Measurements from ENCODE around the gene ERCC1. TPM values are rescaled to one million over a fixed set of nuclear protein-coding genes. Genes with fewer than 3 reads are reported as not detected.

The ERCC1 gene
- total RNA-seq, 1 donor, result 73.0 TPM

GRCh38 chr19:45469945-45470761 lies 46.4 kb upstream of the ERCC1 start:
- H3K4me3 ChIP-seq (ENCODE audit: low read depth, low read length), result peak overlapping the region; percentile 97
- DNase-seq (ENCODE audit: low read depth), result peak; percentile 32
- no peak for TF ChIP-seq CTCF (IDR thresholded peaks at IDR 0.05; ENCODE audit: insufficient read depth, low read depth, low read length)

GRCh38 chr19:45469132-45469944 lies 45.6 kb upstream of the ERCC1 start:
- peak overlapping the region; percentile 97 for H3K4me3 ChIP-seq (ENCODE audit: low read depth, low read length)
- peak; percentile 95 for DNase-seq (ENCODE audit: low read depth)
- TF ChIP-seq CTCF (IDR thresholded peaks at IDR 0.05; ENCODE audit: insufficient read depth, low read depth, low read length), result no peak

GRCh38 chr19:45468803-45469131 lies 45.0 kb upstream of the ERCC1 start:
- peak overlapping the region; percentile 97 for H3K4me3 ChIP-seq (ENCODE audit: low read depth, low read length)
- no peak for DNase-seq (ENCODE audit: low read depth)
- no peak for TF ChIP-seq CTCF (IDR thresholded peaks at IDR 0.05; ENCODE audit: insufficient read depth, low read depth, low read length)

- no peak for TF ChIP-seq CTCF (IDR thresholded peaks at IDR 0.05; ENCODE audit: insufficient read depth, low read depth, low read length)
- peak overlapping the region; percentile 97 for H3K4me3 ChIP-seq (ENCODE audit: low read depth, low read length)
- no peak for DNase-seq (ENCODE audit: low read depth)
These were observed 44.5 kb upstream of the ERCC1 start for GRCh38 chr19:45468159-45468651.

GRCh38 chr19:45467456-45468158 lies 43.9 kb upstream of the ERCC1 start, which contains the start of gene FOSB:
Gene FOSB, plus strand, starts transcription at chr19:45467996. Its CDS starts 591 bp downstream, at chr19:45468587.
- H3K4me3 ChIP-seq (ENCODE audit: low read depth, low read length), result peak within 1 kb of the TSS; percentile 97
- TF ChIP-seq CTCF (IDR thresholded peaks at IDR 0.05; ENCODE audit: insufficient read depth, low read depth, low read length), result peak; percentile 15
- peak; percentile 96 for DNase-seq (ENCODE audit: low read depth)

GRCh38 chr19:45467115-45467455 lies 43.4 kb upstream of the ERCC1 start:
- peak; percentile 30 for DNase-seq (ENCODE audit: low read depth)
- peak overlapping the region; percentile 70 for H3K4me3 ChIP-seq (ENCODE audit: low read depth, low read length)
- no peak for TF ChIP-seq CTCF (IDR thresholded peaks at IDR 0.05; ENCODE audit: insufficient read depth, low read depth, low read length)

Measured in fibroblast of villous mesenchyme (primary cell).